Activated naive CD4-positive, alpha-beta T cell (primary cell): Measurements from ENCODE around the gene LGALS3.

Experiments
- DNase-seq, 4 experiments: peaks; one replicate each; lab custom pipeline; 2025; lab: John Stamatoyannopoulos, UW

Gene LGALS3

GRCh38 chr14:55191203-55192053, 62.4 kb downstream of the LGALS3 start, which contains the start of gene DLGAP5:
DLGAP5 (minus strand) TSS chr14:55191585; CDS start chr14:55189179, 2,406 bp downstream.
- peak; percentile 41 to 70 (median 58) for DNase-seq

- no peak for DNase-seq
Observed at GRCh38 chr14:55192054-55192621, 63.1 kb downstream of the LGALS3 start.

GRCh38 chr14:55194656-55195355, 65.8 kb downstream of the LGALS3 start:
- DNase-seq, result no peak
